Heart left ventricle (tissue), 13 donors: Measurements from ENCODE around the gene PSMD9.

Experiments
- POLR2A ChIP-seq, 2 donors: fragments of 450-650 bp; IDR thresholded peaks; one replicate each; pipeline ENCODE4 v1.6.1; 2017; ENCODE audit warnings: antibody characterized with exemption in 2 of 2, mild to moderate bottlenecking in 2 of 2, moderate library complexity in 2 of 2
- TF ChIP-seq, protein P1 (sequence below), 12 donors: fragments of 200-600 bp; sonication (generic) in 4 of 12; IDR thresholded peaks; one replicate each; pipeline versions ENCODE4 v1.5.0 to v1.8.0; 2018 to 2022; ENCODE audit warnings: antibody characterized with exemption in 12 of 12, mild to moderate bottlenecking in 5 of 12
- donor health status: ischemic (EF 13 %, LVEDD 7.1; RV severe dilation, severe dysfunction).
- donor health status: DM: no; HTN: yes; CAD: no.
- donor health status: DM: no; HTN: no; CAD: no.
- donor health status: ischemic (EF 25% LVEDD 6.9; RV normal size, moderate dysfunction).
- donor health status: ischemic (EF 25% LVEDD 5.7; RV mildly dilated, moderate dysfunction).
- donor health status: ischemic (EF 35%, LVEDD 5.7; RV mildly dilated, moderate dysfunction).
- donor health status: nonischemic (EF 11% LVEDD 7.7; RV severe dilation, severe dysfunction).
- donor health status: DM: yes; HTN: yes; CAD: no.
- donor health status: PGD.
- donor health status: ischemic (EF 29% LVEDD 5.4; RV normal size, mild dysfunction).
- donor health status: nonischemic (EF 23%, LVEDD 6.1; RV moderate dilation, normal function).

- TF ChIP-seq, protein P1, sequence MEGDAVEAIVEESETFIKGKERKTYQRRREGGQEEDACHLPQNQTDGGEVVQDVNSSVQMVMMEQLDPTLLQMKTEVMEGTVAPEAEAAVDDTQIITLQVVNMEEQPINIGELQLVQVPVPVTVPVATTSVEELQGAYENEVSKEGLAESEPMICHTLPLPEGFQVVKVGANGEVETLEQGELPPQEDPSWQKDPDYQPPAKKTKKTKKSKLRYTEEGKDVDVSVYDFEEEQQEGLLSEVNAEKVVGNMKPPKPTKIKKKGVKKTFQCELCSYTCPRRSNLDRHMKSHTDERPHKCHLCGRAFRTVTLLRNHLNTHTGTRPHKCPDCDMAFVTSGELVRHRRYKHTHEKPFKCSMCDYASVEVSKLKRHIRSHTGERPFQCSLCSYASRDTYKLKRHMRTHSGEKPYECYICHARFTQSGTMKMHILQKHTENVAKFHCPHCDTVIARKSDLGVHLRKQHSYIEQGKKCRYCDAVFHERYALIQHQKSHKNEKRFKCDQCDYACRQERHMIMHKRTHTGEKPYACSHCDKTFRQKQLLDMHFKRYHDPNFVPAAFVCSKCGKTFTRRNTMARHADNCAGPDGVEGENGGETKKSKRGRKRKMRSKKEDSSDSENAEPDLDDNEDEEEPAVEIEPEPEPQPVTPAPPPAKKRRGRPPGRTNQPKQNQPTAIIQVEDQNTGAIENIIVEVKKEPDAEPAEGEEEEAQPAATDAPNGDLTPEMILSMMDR (IDR thresholded peaks at IDR 0.05): no peak
- no peak for TF ChIP-seq POLR2A (IDR thresholded peaks at IDR 0.05)
Measured at GRCh38 chr12:121939186-121939585, 50.6 kb downstream of the PSMD9 start.
